Erythroblast (primary cell): ENCODE measurements around the gene NSFL1C.
"Not testable (repeated sequence)": the region's sequence is repeated elsewhere in the genome, so short reads cannot be mapped to it uniquely, and the experiment has no call there.

Experiments
- DNase-seq, 2 experiments: peaks; one replicate each; lab custom pipeline; 2025; lab: John Stamatoyannopoulos, UW
- GATA1 ChIP-seq: IDR thresholded peaks from 2 replicates; pipeline ENCODE4 v1.6.1; 2011; ENCODE audit warnings: low read depth, mild to moderate bottlenecking, control low read depth, low read length, moderate library complexity
- POLR2A ChIP-seq: IDR thresholded peaks from 2 replicates; pipeline ENCODE4 v1.6.1; 2011; ENCODE audit warnings: mild to moderate bottlenecking, low read length

Gene NSFL1C

DNA sequence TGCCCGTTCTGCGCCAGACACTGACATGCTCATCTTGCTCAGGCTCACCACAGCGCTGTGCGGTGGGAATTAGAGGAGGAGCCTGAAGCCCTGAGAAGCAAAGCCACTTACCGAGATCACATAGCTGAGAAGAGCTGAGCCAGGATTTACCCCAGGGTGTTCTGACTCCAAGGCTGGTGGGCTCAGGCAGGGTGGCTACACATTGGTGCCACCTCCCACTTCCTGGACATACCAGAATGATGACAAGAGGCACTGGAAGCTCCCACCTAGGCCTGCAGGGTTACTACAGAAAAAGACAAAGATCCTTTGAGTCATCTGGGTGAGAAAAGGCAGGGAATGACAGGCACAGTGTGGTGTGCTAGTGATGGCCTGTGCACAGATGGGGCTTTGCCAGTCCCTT is 49.4 kb downstream of the NSFL1C start:
- no peak for DNase-seq
- no peak for TF ChIP-seq GATA1
- no peak for TF ChIP-seq POLR2A

DNA sequence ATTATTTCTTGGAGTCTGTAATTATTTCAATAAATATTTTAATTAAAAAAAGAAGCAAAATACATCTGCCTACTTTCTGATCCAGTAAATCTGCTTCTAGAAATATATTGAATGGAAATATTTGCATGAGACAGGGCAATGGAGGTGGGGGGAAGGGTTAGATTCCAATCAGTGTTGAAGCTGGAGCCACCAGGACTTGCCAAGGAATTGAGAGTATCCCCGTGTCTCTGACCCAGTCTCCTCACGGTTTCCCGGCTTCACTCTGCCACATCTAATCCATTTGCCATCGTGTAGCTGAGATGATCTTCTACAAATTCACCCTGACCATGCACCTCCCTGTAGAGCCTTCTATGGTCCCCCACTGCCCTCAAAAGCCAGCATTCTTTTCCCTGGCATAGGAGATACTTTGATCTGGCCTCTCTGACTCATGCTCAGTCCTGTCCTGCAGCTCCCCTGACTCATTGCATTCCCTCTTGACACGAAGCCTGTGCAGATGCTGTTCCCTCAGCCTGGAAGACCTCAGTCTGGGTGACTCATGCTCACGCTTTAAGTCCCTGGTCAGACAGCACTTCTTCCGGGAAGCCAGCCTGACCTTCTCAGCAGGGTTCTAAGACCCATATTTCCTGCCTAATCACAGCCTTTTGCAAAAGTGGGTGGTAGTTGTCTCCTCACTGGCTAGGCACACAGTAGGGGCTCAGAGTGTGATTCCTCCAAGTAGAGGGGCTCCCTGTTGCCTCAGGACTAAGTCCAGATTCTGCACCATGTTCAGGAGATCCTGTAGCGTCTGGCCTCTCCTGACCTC is 50.8 kb downstream of the NSFL1C start:
- TF ChIP-seq POLR2A (no peak), GATA1 (no peak)
- peak; percentile 10 to 51 for DNase-seq

DNA sequence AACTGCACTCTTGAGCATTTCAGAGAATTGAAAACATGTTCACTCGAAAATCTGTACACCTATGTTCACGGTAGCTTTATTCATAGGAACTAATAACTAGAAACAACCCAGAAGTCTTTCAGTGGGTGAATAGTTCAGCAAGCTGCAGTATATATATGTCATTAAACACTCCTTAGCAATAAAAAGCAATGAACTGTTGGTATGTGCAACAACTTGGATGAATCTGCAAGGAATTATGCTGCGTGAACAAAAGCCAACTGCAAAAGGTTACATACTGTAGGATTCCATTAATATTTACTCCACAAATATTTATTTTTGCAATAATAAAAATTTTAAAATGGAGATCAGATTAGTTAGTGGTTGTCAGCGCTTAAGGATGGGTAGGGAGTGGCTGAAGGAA is 51.7 kb downstream of the NSFL1C start:
- no peak for DNase-seq
- no peak for TF ChIP-seq GATA1
- no peak for TF ChIP-seq POLR2A

DNA sequence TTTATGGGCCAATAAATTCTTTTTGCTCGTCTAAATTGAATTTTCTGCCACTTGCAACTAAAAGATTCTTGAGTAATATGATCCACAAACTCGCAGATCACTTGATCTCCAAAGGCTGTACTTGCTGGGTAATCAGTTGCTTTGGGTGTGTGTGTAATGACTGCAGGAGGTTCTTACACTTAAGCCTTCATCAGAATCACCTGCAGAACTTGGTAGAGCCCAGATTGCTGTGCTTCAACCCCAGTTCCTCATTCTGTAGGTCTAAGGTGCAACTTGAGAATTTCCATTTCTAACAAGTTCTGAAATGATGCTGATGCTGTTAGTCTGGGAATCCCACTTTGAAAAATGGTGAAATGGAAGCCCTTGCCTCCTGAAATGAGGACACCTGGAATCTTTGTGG is 60.8 kb downstream of the NSFL1C start:
- no peak for TF ChIP-seq POLR2A
- no peak for TF ChIP-seq GATA1
- no peak for DNase-seq

DNA sequence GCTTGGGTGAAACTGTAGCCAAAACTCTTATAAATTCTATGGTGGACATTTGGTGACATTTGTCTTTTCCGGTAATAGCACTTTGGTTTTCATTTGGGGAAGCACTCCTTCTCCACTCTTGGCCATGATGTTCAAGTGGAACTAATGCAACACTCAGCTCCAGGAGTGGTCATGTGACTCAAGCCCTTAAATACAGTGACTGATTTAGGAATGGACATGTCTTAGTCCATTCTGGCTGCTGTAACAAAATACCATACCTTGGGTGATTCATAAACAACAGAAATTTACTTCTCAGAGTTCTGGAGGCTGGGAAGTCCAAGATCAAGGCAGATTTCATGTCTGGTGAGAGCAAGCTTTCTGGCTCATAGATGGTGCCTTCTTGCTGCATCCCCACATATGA is 63.0 kb downstream of the NSFL1C start:
- no peak for DNase-seq
- TF ChIP-seq POLR2A (no peak), GATA1 (no peak)

DNA sequence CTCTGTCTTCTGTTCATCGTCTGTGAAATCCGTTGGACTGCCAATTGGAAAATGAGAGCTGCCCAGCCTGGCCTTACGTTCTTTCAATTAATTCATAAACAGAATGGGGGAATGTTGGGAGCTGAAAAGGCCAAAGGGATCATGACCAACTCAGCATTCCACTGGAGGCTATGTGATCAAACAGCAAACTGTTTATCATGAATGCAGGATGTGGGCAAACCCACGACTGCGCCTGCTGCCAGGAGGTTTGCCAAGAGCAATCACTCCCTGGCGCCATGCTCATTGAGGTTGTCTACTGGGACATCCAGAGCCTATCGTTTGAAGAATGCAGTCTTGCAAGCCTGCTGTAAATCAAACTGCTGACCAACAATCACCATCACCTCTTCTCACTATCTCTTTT is 64.5 kb downstream of the NSFL1C start:
- TF ChIP-seq POLR2A: no peak
- TF ChIP-seq GATA1: no peak
- no peak for DNase-seq

DNA sequence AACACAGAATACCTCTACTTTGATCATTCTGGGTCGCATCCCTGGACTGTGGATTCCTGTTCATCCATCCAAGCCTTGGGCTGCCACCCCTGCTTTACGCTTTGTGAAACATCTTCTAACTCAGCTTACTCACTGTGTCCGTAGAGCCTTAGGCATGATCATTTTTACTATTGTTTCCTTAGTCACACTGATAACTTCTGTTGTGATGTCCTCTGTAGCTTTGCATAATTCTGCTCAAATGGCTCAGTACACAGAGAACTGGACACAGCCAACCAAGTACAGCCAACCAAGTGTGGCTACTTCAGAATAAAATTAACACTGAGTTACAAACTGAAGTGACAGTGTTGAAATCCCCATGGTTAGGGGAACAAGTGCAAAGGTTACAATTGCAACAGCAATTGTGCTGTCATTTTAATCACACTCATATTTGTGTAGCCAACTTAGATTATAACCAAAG is 65.2 kb downstream of the NSFL1C start:
- DNase-seq: no peak
- TF ChIP-seq GATA1 (no peak), POLR2A (no peak)

DNA sequence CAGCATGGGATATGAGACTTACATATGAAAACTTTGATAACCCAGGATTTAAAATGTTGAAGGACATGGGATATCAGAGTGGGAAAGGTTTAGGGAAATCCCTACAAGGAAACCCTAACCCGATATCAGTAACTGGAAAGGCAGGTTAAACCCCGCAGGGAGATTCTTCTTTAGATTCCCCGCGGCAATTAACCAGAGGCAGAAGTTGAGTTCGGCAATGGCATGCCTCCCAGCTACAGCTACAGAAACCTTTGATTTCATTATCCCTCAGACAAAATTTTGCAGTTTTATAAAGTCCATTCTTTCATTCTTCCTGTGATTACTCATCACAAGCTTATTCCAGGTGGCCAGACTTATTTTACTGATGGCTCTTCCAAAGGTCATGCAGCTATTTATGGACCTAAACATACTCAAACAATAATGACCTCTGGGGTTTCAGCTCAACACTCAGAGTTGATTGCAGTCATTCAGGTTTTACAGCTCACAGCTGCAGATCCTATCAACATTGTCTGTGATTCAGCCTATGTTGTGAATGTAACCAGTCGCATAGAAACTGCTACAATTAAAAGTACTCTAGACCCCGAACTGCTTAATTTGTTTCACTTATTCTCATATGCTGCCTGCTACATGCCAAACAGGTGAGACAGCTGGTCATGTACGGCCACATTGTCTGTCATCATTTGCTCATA is 66.8 kb downstream of the NSFL1C start:
- DNase-seq: not testable (repeated sequence)

DNA sequence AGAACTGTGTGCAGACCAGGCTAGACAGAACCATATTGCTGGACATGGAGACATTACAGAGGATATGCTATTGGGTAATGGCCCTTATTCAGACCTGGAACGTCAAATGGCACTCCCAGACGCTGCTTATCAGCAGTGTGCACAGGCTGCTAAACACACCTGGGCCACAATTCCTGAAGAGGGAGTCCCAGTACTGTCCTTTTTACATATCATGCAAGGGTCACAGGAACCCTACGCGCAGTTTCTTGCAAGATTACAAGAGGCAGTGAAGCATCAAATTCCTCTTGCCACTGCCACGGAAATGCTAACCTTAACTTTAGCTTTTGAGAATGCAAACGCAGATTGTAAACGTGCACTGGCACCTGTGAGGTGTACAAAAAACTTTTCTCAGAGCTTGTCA is 68.5 kb downstream of the NSFL1C start:
- not testable (repeated sequence) for DNase-seq

DNA sequence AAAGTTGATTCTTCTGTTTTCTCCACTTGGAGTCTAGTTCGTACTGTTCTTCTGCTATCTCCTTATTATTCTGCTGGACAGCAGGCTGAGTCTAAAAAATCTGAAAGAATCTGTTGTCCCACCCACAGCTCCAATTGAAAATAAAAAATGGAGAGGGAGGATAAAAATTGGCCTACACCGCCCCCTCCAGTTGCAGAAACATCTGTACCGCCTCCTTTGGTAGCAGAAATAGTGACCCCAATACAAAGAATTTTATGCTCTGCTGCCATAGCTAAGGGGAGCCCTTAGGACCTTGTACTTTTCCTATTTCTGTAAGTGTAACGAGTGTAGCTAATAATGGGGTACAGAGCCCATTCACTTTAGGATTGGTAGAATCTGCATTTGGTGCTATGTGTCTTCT is 68.9 kb downstream of the NSFL1C start:
- no peak for TF ChIP-seq GATA1
- peak in 1 of 2 experiments; percentile 27 for DNase-seq

DNA sequence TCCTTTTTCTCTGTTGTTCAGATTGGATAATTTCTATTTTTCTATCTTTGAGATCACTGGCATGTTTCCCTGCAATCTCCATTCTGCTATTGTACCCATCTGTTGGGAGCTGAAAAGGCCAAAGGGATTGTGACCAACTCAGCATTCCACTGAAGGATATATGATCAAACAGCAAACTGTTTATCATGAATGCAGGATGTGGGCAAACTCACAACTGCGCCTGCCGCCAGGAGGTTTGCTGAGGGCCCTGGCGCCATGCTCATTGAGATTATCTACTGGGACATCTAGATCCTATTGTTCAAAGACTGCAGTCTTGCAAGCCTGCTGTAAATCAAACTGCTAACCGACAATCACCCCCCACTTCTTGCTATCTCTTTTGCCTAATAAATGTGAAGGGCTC is 69.9 kb downstream of the NSFL1C start:
- no peak for DNase-seq
- TF ChIP-seq POLR2A (no peak), GATA1 (no peak)

DNA sequence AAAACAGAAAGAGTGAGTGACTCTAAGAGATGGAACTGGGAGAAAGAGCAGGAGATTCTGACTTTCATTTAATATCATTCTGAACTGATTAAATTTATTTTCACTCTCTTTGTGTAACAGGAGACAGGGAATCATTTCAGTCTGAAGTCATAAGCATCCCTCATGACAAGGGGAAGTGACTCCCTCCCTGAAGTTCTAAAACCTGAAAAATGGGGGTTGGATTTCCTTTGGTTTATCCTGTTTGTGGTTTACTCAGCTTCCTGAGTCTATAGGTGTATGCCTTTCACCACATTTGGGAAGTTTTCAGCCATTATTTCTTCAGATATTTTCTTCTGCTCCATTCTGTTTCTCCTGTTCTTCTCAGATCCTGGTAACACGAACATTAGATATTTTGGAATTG is 70.4 kb downstream of the NSFL1C start:
- no peak for DNase-seq
- TF ChIP-seq GATA1: no peak
- TF ChIP-seq POLR2A: no peak

DNA sequence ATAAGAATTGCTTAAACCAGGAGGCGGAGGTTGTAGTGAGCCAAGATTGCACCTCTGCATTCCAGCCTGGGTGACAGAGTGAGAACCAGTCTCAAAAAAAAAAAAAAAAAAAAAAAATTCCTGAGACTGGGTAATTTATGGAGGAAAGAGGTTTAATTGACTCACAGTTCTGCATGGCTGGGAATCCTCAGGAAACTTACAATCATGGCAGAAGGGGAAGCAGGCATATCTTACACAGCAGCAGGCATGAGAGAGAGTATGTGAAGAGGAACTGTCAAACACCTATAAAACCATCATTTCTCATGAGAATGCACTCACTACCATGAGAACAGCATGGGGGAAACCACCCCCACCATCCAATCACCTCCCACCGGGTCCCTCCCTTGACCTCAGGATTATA is 72.0 kb downstream of the NSFL1C start:
- DNase-seq: no peak
- no peak for TF ChIP-seq POLR2A
- TF ChIP-seq GATA1: no peak

DNA sequence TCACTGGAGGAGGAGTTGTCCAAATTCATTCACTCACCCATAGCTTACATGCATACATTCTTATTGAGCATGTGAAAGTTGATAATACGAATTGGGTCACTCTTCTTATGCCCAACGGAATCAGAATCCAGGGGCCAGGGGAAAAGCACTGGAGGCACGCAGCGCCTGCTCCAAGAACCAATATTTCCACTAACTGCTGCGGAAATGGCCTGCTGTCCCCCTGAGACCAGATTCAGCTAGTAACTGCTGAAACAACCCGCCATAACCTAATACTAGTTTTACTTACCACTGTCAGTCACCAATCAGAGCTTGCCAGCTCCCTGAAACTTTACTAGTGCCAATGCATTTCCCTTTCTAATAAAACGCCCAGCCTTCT is 73.2 kb downstream of the NSFL1C start:
- TF ChIP-seq GATA1: no peak
- TF ChIP-seq POLR2A: no peak
- no peak for DNase-seq
